Testis (tissue), 2 donors: ENCODE results near the gene RNF220.

Experiments used
- POLR2A ChIP-seq: fragments of 450-650 bp; IDR thresholded peaks from one replicate; pipeline ENCODE4 v1.6.1; 2017; ENCODE audit warnings: antibody characterized with exemption, mild to moderate bottlenecking, moderate library complexity
- TF ChIP-seq, protein P1 (sequence below), 3 experiments: fragments of 450-650 bp in 2 of 3; fragments of 200-600 bp in 1 of 3; sonication (generic) in 1 of 3; IDR thresholded peaks; one replicate each; pipeline ENCODE4 v1.5.1; 2016 to 2019; ENCODE audit warnings: antibody characterized with exemption in 3 of 3, mild to moderate bottlenecking in 2 of 3, moderate library complexity in 1 of 3

- TF ChIP-seq, protein P1, sequence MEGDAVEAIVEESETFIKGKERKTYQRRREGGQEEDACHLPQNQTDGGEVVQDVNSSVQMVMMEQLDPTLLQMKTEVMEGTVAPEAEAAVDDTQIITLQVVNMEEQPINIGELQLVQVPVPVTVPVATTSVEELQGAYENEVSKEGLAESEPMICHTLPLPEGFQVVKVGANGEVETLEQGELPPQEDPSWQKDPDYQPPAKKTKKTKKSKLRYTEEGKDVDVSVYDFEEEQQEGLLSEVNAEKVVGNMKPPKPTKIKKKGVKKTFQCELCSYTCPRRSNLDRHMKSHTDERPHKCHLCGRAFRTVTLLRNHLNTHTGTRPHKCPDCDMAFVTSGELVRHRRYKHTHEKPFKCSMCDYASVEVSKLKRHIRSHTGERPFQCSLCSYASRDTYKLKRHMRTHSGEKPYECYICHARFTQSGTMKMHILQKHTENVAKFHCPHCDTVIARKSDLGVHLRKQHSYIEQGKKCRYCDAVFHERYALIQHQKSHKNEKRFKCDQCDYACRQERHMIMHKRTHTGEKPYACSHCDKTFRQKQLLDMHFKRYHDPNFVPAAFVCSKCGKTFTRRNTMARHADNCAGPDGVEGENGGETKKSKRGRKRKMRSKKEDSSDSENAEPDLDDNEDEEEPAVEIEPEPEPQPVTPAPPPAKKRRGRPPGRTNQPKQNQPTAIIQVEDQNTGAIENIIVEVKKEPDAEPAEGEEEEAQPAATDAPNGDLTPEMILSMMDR (IDR thresholded peaks at IDR 0.05): peak; percentile 81 to 92 (median 89)
- no peak for TF ChIP-seq POLR2A
Measured at GRCh38 chr1:44652445-44653106, 247.5 kb downstream of the RNF220 start.
